C4-2B (cell line): Measurements from ENCODE around the gene C11orf58.

ENCODE experiments used
- ZFX ChIP-seq: fragments of 450-650 bp; IDR thresholded peaks from 2 replicates; pipeline ENCODE4 v1.6.1; 2017
- TF ChIP-seq, protein P1 (sequence below): fragments of 450-650 bp; conservative IDR thresholded peaks from 2 replicates; pipeline ENCODE4 v1.5.1; 2017; ENCODE audit warnings: mild to moderate bottlenecking

DNA sequence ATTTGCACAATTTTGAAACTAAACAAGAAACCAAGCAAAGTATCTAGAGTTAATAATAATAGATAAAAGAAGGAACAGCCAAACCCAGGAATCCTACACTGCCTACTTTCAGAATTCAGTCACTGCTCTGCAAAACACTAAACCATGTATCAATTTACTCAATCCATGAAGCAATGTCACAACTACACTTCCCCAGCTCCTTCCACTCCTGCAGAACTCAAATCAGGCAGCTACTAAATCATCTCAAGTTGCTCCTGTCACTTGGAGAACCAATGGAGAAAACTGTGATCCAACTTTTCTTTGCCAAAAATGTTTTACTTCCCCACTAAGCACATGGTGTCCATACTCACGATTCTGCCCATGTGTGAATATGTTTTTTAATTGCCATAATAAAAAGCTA lies 24.9 kb upstream of the C11orf58 start:
- TF ChIP-seq, protein P1, sequence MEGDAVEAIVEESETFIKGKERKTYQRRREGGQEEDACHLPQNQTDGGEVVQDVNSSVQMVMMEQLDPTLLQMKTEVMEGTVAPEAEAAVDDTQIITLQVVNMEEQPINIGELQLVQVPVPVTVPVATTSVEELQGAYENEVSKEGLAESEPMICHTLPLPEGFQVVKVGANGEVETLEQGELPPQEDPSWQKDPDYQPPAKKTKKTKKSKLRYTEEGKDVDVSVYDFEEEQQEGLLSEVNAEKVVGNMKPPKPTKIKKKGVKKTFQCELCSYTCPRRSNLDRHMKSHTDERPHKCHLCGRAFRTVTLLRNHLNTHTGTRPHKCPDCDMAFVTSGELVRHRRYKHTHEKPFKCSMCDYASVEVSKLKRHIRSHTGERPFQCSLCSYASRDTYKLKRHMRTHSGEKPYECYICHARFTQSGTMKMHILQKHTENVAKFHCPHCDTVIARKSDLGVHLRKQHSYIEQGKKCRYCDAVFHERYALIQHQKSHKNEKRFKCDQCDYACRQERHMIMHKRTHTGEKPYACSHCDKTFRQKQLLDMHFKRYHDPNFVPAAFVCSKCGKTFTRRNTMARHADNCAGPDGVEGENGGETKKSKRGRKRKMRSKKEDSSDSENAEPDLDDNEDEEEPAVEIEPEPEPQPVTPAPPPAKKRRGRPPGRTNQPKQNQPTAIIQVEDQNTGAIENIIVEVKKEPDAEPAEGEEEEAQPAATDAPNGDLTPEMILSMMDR = no peak
- no peak for TF ChIP-seq ZFX
